Smooth muscle cell (in vitro differentiated cells): Measurements from ENCODE around the gene LTB4R2. TPM values are rescaled to one million over a fixed set of nuclear protein-coding genes. Genes with fewer than 3 reads are reported as not detected.

Experiments used
- DNase-seq: peaks from one replicate; lab custom pipeline; 2025; ENCODE audit not compliant: unreplicated experiment; lab: John Stamatoyannopoulos, UW
- H2AFZ ChIP-seq: fragments of 200-600 bp; sonication (generic); 2 replicates; pipeline ENCODE4 v1.6.0; 2016; ENCODE audit warnings: antibody characterized with exemption, low read depth, mild to moderate bottlenecking
- H3F3A ChIP-seq: fragments of 200-600 bp; sonication (generic); 2 replicates; pipeline ENCODE4 v1.6.0; 2017; ENCODE audit warnings: antibody characterized with exemption, low read depth
- H3K27ac ChIP-seq: fragments of 200-600 bp; sonication (generic); 2 replicates; pipeline ENCODE4 v1.5.1; 2016; ENCODE audit warnings: low read depth, mild to moderate bottlenecking
- H3K27me3 ChIP-seq: fragments of 200-600 bp; sonication (generic); 2 replicates; pipeline ENCODE4 v1.6.1; 2016; ENCODE audit warnings: low read depth, mild to moderate bottlenecking
- H3K36me3 ChIP-seq: fragments of 200-600 bp; sonication (generic); 2 replicates; pipeline ENCODE4 v1.5.1; 2016; ENCODE audit warnings: low read depth
- H3K4me1 ChIP-seq: fragments of 200-600 bp; sonication (generic); 2 replicates; pipeline ENCODE4 v1.5.1; 2016; ENCODE audit warnings: low read depth
- H3K4me2 ChIP-seq: fragments of 200-600 bp; sonication (generic); 2 replicates; pipeline ENCODE4 v1.6.0; 2016; ENCODE audit warnings: mild to moderate bottlenecking
- H3K4me3 ChIP-seq: fragments of 200-600 bp; sonication (generic); 2 replicates; pipeline ENCODE4 v1.5.1; 2016; ENCODE audit warnings: mild to moderate bottlenecking
- H3K79me2 ChIP-seq: fragments of 200-600 bp; sonication (generic); 2 replicates; pipeline ENCODE4 v1.6.0; 2016; ENCODE audit warnings: low read depth, mild to moderate bottlenecking
- H3K9ac ChIP-seq: fragments of 200-600 bp; sonication (generic); 2 replicates; pipeline ENCODE4 v1.6.0; 2016; ENCODE audit warnings: low read depth
- H3K9me3 ChIP-seq: fragments of 200-600 bp; sonication (generic); replicated peaks from 2 replicates; pipeline ENCODE4 v1.5.1; 2016; ENCODE audit warnings: low read depth
- H4K20me1 ChIP-seq: fragments of 200-600 bp; sonication (generic); 2 replicates; pipeline ENCODE4 v1.6.0; 2016; ENCODE audit warnings: low read depth
- WGBS: methylation state at CpG from one replicate; pipeline ENCODE4 v1.1.7; 2016; ENCODE audit warnings: low lambda C conversion rate; 5-methylcytosine and 5-hydroxymethylcytosine counted together
- polyA plus RNA-seq: library from polyadenylated mRNA; unstranded; fragments of >200 nt; fragmentation: Nextera tagmentation; extraction: Ambion mirVana; gene quantifications from 2 replicates; pipeline ENCODE4 v1.2.1, GENCODE V29; 2016
- total RNA-seq: library from RNA; depleted of rRNA; stranded (reverse); fragments of >200 nt; gene quantifications from 2 replicates; pipeline ENCODE4 v1.2.3, GENCODE V29; 2014
- TF ChIP-seq, protein P1 (sequence below): fragments of 200-600 bp; sonication (generic); IDR thresholded peaks from 2 replicates; pipeline ENCODE4 v1.5.1; 2017; ENCODE audit warnings: borderline replicate concordance, mild to moderate bottlenecking, antibody characterized with exemption; ENCODE audit not compliant: insufficient read depth, poor library complexity, severe bottlenecking

The LTB4R2 gene
- total and polyA plus RNA-seq, 2 experiments from 2014 or later = 0.70 to 2.8 TPM

DNA sequence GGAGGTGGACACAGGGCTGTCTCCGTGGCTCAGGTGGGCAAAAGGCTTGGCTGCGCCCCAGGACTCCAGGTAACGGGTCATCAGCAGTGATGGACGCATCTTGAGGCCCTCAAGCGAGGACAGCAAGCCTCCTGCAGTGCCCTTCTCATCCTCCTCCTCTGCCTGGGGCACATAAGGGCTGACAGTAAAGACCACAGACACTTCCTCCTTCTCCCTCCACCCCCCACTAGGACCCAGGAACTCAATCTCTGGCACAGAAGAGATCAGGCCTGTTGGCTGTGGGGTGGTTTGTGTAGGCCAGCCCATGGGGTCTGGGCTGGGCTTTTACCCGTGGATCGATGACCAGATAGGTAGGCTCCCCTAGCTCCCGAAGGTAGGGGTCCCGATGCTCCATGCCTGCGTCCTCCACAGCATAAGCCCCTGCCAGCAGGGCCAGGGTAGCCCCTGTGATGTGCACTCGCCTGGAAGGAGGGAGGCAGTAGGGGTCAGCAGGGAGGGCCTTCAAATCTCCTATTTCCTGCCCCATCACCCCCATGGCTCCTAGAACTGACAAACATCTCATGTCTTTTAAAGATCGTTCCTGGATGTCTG, 19.2 kb downstream of the LTB4R2 start:
- H4K20me1 ChIP-seq = no peaks in the 10 kb centered on the region
- H3K79me2 ChIP-seq = no peaks in the 10 kb centered on the region
- H3F3A ChIP-seq = no peaks in the 10 kb centered on the region
- TF ChIP-seq, protein P1, sequence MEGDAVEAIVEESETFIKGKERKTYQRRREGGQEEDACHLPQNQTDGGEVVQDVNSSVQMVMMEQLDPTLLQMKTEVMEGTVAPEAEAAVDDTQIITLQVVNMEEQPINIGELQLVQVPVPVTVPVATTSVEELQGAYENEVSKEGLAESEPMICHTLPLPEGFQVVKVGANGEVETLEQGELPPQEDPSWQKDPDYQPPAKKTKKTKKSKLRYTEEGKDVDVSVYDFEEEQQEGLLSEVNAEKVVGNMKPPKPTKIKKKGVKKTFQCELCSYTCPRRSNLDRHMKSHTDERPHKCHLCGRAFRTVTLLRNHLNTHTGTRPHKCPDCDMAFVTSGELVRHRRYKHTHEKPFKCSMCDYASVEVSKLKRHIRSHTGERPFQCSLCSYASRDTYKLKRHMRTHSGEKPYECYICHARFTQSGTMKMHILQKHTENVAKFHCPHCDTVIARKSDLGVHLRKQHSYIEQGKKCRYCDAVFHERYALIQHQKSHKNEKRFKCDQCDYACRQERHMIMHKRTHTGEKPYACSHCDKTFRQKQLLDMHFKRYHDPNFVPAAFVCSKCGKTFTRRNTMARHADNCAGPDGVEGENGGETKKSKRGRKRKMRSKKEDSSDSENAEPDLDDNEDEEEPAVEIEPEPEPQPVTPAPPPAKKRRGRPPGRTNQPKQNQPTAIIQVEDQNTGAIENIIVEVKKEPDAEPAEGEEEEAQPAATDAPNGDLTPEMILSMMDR = no peak
- no peak for DNase-seq
- no peaks in the 10 kb centered on the region for H3K9me3 ChIP-seq
- no peak overlapping the region for H2AFZ ChIP-seq
- 90% methylated on average over 12 of the region's 12 CpGs for WGBS
- H3K4me2 ChIP-seq = no peak overlapping the region
- no peak overlapping the region for H3K9ac ChIP-seq
- H3K27me3 ChIP-seq = peaks cover 19% of the 10 kb centered on the region
- H3K4me1 ChIP-seq = peaks cover under 1% of the 10 kb centered on the region
- H3K4me3 ChIP-seq = no peak overlapping the region
- no peaks in the 10 kb centered on the region for H3K36me3 ChIP-seq
- no peak overlapping the region for H3K27ac ChIP-seq

DNA sequence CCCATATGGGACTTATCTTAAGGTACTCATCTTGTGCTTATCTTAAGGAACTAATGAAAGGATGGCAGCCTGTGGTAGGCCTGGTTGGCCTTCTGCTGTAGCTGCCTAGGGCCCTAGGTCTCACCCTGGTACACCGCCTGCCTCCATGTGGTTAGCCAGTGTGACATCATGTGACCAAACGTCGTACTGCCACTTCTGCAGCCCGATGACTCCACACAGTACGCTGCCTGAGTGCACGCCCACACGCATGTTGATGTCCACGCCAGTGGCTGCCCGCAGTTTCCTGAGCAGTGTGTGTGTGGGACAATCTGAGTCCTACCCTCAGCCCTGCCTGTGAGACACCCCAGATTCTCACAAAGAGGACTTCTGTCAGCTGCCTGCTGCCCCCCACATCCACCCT, 19.8 kb downstream of the LTB4R2 start:
- no peak overlapping the region for H3K9ac ChIP-seq
- no peak overlapping the region for H3K4me2 ChIP-seq
- 85% methylated on average over 9 of the region's 9 CpGs for WGBS
- H4K20me1 ChIP-seq = no peaks in the 10 kb centered on the region
- H3K27me3 ChIP-seq = peaks cover 25% of the 10 kb centered on the region
- no peak for DNase-seq
- H3K9me3 ChIP-seq = no peaks in the 10 kb centered on the region
- H3F3A ChIP-seq = no peaks in the 10 kb centered on the region
- H3K36me3 ChIP-seq = no peaks in the 10 kb centered on the region
- TF ChIP-seq, protein P1 = no peak
- no peak overlapping the region for H3K4me3 ChIP-seq
- no peak overlapping the region for H3K27ac ChIP-seq
- H3K79me2 ChIP-seq = no peaks in the 10 kb centered on the region
- H3K4me1 ChIP-seq = peaks cover 6% of the 10 kb centered on the region
- no peak overlapping the region for H2AFZ ChIP-seq

DNA sequence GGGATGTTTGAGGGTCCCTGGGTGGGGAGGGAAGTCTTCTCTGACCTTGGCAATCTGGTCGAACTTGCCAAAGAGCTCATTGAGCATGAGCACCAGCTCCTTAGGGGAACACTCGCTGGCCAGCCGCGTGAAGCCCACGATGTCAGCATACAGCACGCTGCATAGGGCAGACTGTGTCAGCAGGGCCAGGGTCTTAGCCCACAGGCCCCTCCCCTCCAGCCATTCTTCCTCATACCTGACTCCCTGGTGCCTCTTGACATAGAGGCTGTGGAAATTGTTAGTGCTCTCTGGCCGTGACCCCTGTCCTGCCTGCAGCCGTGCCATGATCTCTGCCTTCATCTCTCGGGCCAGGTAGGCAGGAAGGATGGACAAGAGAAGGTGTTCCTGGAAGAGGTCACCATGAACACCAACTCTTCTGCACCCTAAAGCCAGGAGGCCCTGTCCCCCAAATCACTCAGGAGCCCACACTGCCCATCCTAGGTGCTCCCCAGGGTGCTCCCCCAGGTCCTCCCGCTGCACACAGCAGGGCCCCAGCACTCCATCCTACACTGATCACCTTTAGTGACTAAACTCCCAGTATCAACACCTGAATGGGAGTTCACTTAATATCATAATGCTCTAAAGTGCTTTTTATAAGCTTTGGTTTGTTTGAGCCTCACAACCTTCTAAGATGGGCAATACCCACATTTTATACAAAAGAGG, 21.2 kb downstream of the LTB4R2 start:
- H4K20me1 ChIP-seq = no peaks in the 10 kb centered on the region
- H3K4me3 ChIP-seq = no peak overlapping the region
- no peak for DNase-seq
- no peaks in the 10 kb centered on the region for H3K79me2 ChIP-seq
- H3K4me2 ChIP-seq = no peak overlapping the region
- H2AFZ ChIP-seq = no peak overlapping the region
- WGBS = 89% methylated on average over 10 of the region's 10 CpGs
- peaks cover 6% of the 10 kb centered on the region for H3K4me1 ChIP-seq
- peaks cover 38% of the 10 kb centered on the region for H3K27me3 ChIP-seq
- TF ChIP-seq, protein P1 = no peak
- no peaks in the 10 kb centered on the region for H3F3A ChIP-seq
- H3K36me3 ChIP-seq = no peaks in the 10 kb centered on the region
- no peak overlapping the region for H3K9ac ChIP-seq
- no peak overlapping the region for H3K27ac ChIP-seq
- H3K9me3 ChIP-seq = no peaks in the 10 kb centered on the region

DNA sequence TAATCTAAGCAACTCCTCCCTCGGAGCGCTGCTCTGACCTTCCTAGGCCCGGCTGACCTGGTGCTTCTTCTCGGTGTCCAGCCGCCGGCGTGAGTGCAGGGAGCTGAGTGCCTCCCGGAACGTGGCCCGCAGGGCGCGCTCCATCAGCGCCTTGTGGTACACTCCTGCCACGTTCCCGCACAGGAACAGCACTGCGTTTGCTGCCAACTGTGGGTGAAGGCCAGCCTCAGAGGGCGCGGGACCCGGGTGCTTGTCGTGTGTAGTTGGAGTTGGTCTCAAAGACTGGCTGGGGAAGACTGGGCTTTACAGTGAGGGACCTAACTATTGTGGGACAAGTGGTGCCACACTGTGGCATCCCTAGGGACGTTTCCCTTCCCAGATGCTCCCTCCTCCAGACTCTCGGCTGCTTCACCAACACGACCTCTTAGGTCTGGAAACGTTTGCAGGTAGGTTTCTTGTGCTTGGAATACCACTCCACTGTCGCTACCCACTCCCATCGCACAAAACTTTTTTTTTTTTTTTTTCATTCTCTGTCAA, 21.9 kb downstream of the LTB4R2 start:
- H3K9me3 ChIP-seq = no peaks in the 10 kb centered on the region
- no peaks in the 10 kb centered on the region for H4K20me1 ChIP-seq
- peak overlapping the region; percentile 83 for H2AFZ ChIP-seq
- H3K36me3 ChIP-seq = no peaks in the 10 kb centered on the region
- H3K4me2 ChIP-seq = peak overlapping the region; percentile 93
- H3K79me2 ChIP-seq = no peaks in the 10 kb centered on the region
- no peak overlapping the region for H3K27ac ChIP-seq
- no peak overlapping the region for H3K9ac ChIP-seq
- DNase-seq = no peak
- peaks cover 45% of the 10 kb centered on the region for H3K27me3 ChIP-seq
- H3K4me3 ChIP-seq = no peak overlapping the region
- TF ChIP-seq, protein P1 = no peak
- H3F3A ChIP-seq = no peaks in the 10 kb centered on the region
- peaks cover 6% of the 10 kb centered on the region for H3K4me1 ChIP-seq
- WGBS = 65% methylated on average over 26 of the region's 26 CpGs
